HepG2 (cell line): ENCODE results near the gene B4GALT5. TPM values are rescaled to one million over a fixed set of nuclear protein-coding genes. Genes with fewer than 3 reads are reported as not detected.

Experiments
- ATAC-seq: fragments of 200-7000 bp; cut with Tn5 transposase; 3 replicates; pipeline ENCODE4 v1.9.1; 2020; ENCODE audit warnings: mild to moderate bottlenecking, moderate library complexity
- BruUV-seq: library from RNA; stranded (reverse); fragments of 400-500 nt; replicated peaks from 2 replicates; lab custom pipeline; 2021; lab: Mats Ljungman, UMichigan
- CTCF ChIA-PET: fragments of 300-600 bp; formaldehyde crosslinking; extraction: SDS; loops from one replicate; lab custom pipeline; 2021; ENCODE audit warnings: low total read pairs, inconsistent platforms, low intra/inter-chr PET ratio; lab: Yijun Ruan, JAX
- POLR2A ChIA-PET: fragments of 350-600 bp; sonication (Branson Sonifier 250); formaldehyde crosslinking; loops from one replicate; lab custom pipeline; 2020; ENCODE audit warnings: antibody characterized with exemption, inconsistent platforms; lab: Yijun Ruan, JAX
- DNase-seq: peaks from one replicate; pipeline ENCODE4 v3.0.0-alpha.2; 2015; ENCODE audit warnings: low spot score
- FAIRE-seq: peaks from 3 replicates; lab custom pipeline; 2011; peaks lifted over from hg19 to GRCh38; lab: Jason Lieb, UNC
- H2AFZ ChIP-seq: one replicate; pipeline ENCODE4 v1.6.1; 2011; ENCODE audit warnings: low read length, inconsistent platforms
- H3K27ac ChIP-seq: fragments of 300-600 bp; 3 replicates; pipeline ENCODE4 v1.8.0; 2011; ENCODE audit warnings: mixed run types, mild to moderate bottlenecking, mixed read lengths, low read length, inconsistent platforms; ENCODE audit not compliant: insufficient read depth; ENCODE audit errors: extremely low read length
- H3K27me3 ChIP-seq, 2 experiments: fragments of 200-600 bp in 1 of 2; 2 replicates in 1 of 2; 3 replicates in 1 of 2; pipeline versions ENCODE4 v1.6.0 to v1.8.0; 2011; ENCODE audit warnings: low read length in 2 of 2, mild to moderate bottlenecking in 2 of 2, moderate library complexity in 2 of 2, inconsistent platforms in 1 of 2; ENCODE audit not compliant: insufficient read depth in 2 of 2, control insufficient read depth in 1 of 2
- H3K36me3 ChIP-seq, 2 experiments: fragments of 200-600 bp in 1 of 2; replicated peaks in 1 of 2; 2 replicates in 1 of 2; 3 replicates in 1 of 2; pipeline versions ENCODE4 v1.5.1 to v1.8.0; 2011; ENCODE audit warnings: low read length in 2 of 2, inconsistent platforms in 1 of 2; ENCODE audit not compliant: insufficient read depth in 2 of 2, control insufficient read depth in 1 of 2
- H3K4me1 ChIP-seq: 2 replicates; pipeline ENCODE4 v1.5.1; 2012; ENCODE audit warnings: low read length, inconsistent platforms; ENCODE audit not compliant: insufficient read depth
- H3K4me2 ChIP-seq: 2 replicates; pipeline ENCODE4 v1.6.0; 2011; ENCODE audit warnings: low read depth, low read length, inconsistent platforms
- H3K4me3 ChIP-seq, 3 experiments: fragments of 200-600 bp in 1 of 3; sonication (generic), shearing (Covaris generic) in 1 of 3; replicated peaks in 1 of 3; 2 replicates each; pipeline ENCODE4 v1.5.1; 2011 to 2016; ENCODE audit warnings: low read length in 3 of 3, inconsistent platforms in 2 of 3, low read depth in 2 of 3, mild to moderate bottlenecking in 2 of 3, control low read depth in 1 of 3, mixed read lengths in 1 of 3; ENCODE audit not compliant: insufficient read depth in 1 of 3
- H3K79me2 ChIP-seq: one replicate; pipeline ENCODE4 v1.6.1; 2011; ENCODE audit warnings: low read length, inconsistent platforms; ENCODE audit not compliant: insufficient read depth
- H3K9ac ChIP-seq: 2 replicates; pipeline ENCODE4 v1.6.0; 2011; ENCODE audit warnings: mild to moderate bottlenecking, low read depth, low read length, inconsistent platforms; ENCODE audit not compliant: insufficient read depth
- H3K9me3 ChIP-seq: 2 replicates; pipeline ENCODE4 v1.5.1; 2012; ENCODE audit warnings: mild to moderate bottlenecking, low read length
- H4K20me1 ChIP-seq: 2 replicates; pipeline ENCODE4 v1.6.0; 2011; ENCODE audit warnings: inconsistent platforms, mild to moderate bottlenecking, low read length, moderate library complexity; ENCODE audit not compliant: insufficient read depth
- ELF1 ChIP-seq: sonication (generic); formaldehyde crosslinking; IDR thresholded peaks from 2 replicates; pipeline ENCODE4 v1.4.0; 2020; ENCODE audit warnings: missing genetic modification reagents
- FIP1L1 ChIP-seq: fragments of 200-400 bp; formaldehyde crosslinking; IDR thresholded peaks from 2 replicates; pipeline ENCODE4 v1.6.1; 2018; ENCODE audit warnings: low read depth, mild to moderate bottlenecking, low read length, moderate library complexity, borderline replicate concordance; ENCODE audit not compliant: insufficient read depth
- MAZ ChIP-seq, 2 experiments: sonication (generic) in 1 of 2; formaldehyde crosslinking in 1 of 2; IDR thresholded peaks; 2 replicates each; pipeline versions ENCODE4 v1.5.0 to v1.6.1; 2012 to 2020; ENCODE audit warnings: low read depth in 2 of 2, mild to moderate bottlenecking in 2 of 2, borderline replicate concordance in 1 of 2, improper control_type of control experiment in 1 of 2, low read length in 1 of 2, missing genetic modification reagents in 1 of 2, moderate library complexity in 1 of 2
- SAP130 ChIP-seq: IDR thresholded peaks from 2 replicates; pipeline ENCODE4 v1.6.1; 2016; ENCODE audit warnings: low read depth
- SRSF1 ChIP-seq: fragments of 200-400 bp; formaldehyde crosslinking; optimal IDR thresholded peaks from 2 replicates; pipeline ENCODE3; 2017; ENCODE audit warnings: mild to moderate bottlenecking, low read depth, low read length, moderate library complexity
- ZBTB39 ChIP-seq: sonication (generic); formaldehyde crosslinking; IDR thresholded peaks from 2 replicates; pipeline ENCODE4 v1.5.0; 2020; ENCODE audit warnings: missing genetic modification reagents
- ZNF160 ChIP-seq: sonication (generic); formaldehyde crosslinking; IDR thresholded peaks from 2 replicates; pipeline ENCODE4 v1.8.0; 2022; ENCODE audit warnings: mild to moderate bottlenecking, inconsistent platforms, missing genetic modification reagents
- ZNF225 ChIP-seq: sonication (generic); formaldehyde crosslinking; IDR thresholded peaks from 2 replicates; pipeline ENCODE4 v1.4.0; 2020; ENCODE audit warnings: mild to moderate bottlenecking, missing genetic modification reagents
- ZNF614 ChIP-seq: IDR thresholded peaks from 2 replicates; pipeline ENCODE4 v1.6.1; 2018; ENCODE audit warnings: missing biosample characterization, missing genetic modification reagents, inconsistent platforms, borderline replicate concordance
- ZNF652 ChIP-seq: IDR thresholded peaks from 2 replicates; pipeline ENCODE4 v1.6.1; 2016; ENCODE audit warnings: low read depth, borderline replicate concordance
- WGBS: methylation state at CpG from one replicate; pipeline ENCODE4 v1.1.6; 2017; ENCODE audit warnings: low lambda C conversion rate; 5-methylcytosine and 5-hydroxymethylcytosine counted together
- in situ Hi-C: cut with HindIII; loops from 2 replicates; pipeline ENCODE4 v1.10.0; 2017; ENCODE audit warnings: low pct_unique_long_range_greater_than_20kb; ENCODE audit not compliant: extremely low pct_ligation_motif_present
- intact Hi-C: fragments of 100-400 bp; cut with micrococcal nuclease; formaldehyde crosslinking; loops from one replicate; pipeline ENCODE4 v1.10.0; 2022; ENCODE audit not compliant: unreplicated experiment
- polyA plus RNA-seq, 8 experiments: library from polyadenylated mRNA; depleted of rRNA in 3 of 8; stranded (reverse) in 7 of 8; unstranded in 1 of 8; fragments of >200 nt; fragmentation: Illumina TruSeq in 4 of 8; extraction: Trizol in 4 of 8; gene quantifications; 2 replicates each; pipeline versions ENCODE4 v1.2.1 to v1.2.3, GENCODE V29; 2011 to 2016; ENCODE audit warnings: low read depth in 4 of 8, missing spikeins in 1 of 8, mixed read lengths in 1 of 8; ENCODE audit not compliant: insufficient read depth in 1 of 8
- total RNA-seq, 5 experiments: library from RNA; depleted of rRNA; stranded (reverse); fragments of >200 nt; fragmentation: Illumina TruSeq; extraction: Trizol; gene quantifications; 2 replicates each; pipeline ENCODE4 v1.2.3, GENCODE V29; 2016; ENCODE audit warnings: low read depth in 1 of 5
- TF ChIP-seq, protein P1 (sequence below): sonication (generic); formaldehyde crosslinking; IDR thresholded peaks from 2 replicates; pipeline ENCODE4 v1.8.0; 2022; ENCODE audit warnings: missing genetic modification reagents, mild to moderate bottlenecking, moderate library complexity, borderline replicate concordance
- TF ChIP-seq, protein P2 (sequence below): sonication (generic); formaldehyde crosslinking; conservative IDR thresholded peaks from 2 replicates; pipeline ENCODE4 v1.4.0; 2020; ENCODE audit warnings: mild to moderate bottlenecking, missing genetic modification reagents, moderate library complexity

B4GALT5 gene
- total and polyA plus RNA-seq, 2 of the 13 experiments (the other 11 are each of a cell fraction or from before 2014, with no cell fraction given): 27.3 to 30.9 TPM

DNA sequence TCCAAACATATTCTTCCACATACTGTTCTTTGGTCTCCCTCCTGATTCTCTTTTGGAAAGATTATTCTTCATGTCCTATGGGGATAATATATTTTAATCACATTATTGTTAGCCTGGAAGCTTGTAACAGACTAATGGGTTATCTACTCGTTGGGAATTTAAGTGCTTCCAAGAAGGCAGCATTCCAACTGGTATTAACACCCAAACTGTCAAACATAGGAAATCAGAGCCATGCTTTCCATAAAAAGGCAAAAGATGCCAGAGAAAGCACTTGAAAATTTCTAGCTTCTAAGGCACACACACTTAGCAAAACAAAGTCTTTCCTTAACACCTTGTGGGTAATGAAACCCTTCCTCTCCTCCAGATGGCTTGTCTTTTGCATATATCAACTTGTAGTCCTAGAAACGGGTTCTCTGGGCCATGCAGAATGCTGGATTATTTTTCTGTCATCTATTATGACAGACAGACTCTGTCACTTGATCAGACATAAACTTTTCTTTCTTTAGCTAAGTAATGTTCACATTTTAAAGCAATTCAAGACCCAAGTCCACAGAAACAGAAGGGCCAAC lies 41.5 kb downstream of the B4GALT5 start:
- ATAC-seq: no peak
- in situ Hi-C loops: no loop called here
- Histone ChIP-seq H3K9ac (no peak overlapping the region), H3K9me3 (no peaks in the 10 kb centered on the region), H4K20me1 (0 out of 2 replicates have a peak, but pooled peaks cover 3% of the 10 kb centered on the region), H3K27me3 (no peaks in the 10 kb centered on the region), H3K79me2 (peaks cover 89% of the 10 kb centered on the region), H2AFZ (no peak overlapping the region), H3K27ac (no peak overlapping the region), H3K4me2 (no peak overlapping the region), H3K4me3 (no peak overlapping the region), H3K36me3 (no peaks in the 10 kb centered on the region), H3K4me1 (peaks cover 82% of the 10 kb centered on the region)
- ChIA-PET CTCF (no interaction called here), POLR2A (interaction anchor here (2.0 kb wide), 1 partner anchor 19 kb away, joined by 4 read pairs; no protein-coding TSS in a partner anchor)
- 90% methylated on average over 2 of the region's 2 CpGs for WGBS
- no peak for DNase-seq
- BruUV-seq: no TSS peak
- no peak for TF ChIP-seq FIP1L1
- TF ChIP-seq, protein P1, sequence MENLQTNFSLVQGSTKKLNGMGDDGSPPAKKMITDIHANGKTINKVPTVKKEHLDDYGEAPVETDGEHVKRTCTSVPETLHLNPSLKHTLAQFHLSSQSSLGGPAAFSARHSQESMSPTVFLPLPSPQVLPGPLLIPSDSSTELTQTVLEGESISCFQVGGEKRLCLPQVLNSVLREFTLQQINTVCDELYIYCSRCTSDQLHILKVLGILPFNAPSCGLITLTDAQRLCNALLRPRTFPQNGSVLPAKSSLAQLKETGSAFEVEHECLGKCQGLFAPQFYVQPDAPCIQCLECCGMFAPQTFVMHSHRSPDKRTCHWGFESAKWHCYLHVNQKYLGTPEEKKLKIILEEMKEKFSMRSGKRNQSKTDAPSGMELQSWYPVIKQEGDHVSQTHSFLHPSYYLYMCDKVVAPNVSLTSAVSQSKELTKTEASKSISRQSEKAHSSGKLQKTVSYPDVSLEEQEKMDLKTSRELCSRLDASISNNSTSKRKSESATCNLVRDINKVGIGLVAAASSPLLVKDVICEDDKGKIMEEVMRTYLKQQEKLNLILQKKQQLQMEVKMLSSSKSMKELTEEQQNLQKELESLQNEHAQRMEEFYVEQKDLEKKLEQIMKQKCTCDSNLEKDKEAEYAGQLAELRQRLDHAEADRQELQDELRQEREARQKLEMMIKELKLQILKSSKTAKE (CRISPR knock-in tag): no peak
- no peak for TF ChIP-seq SAP130 (CRISPR knock-in tag)
- no peak for TF ChIP-seq ZBTB39 (CRISPR knock-in tag)
- TF ChIP-seq ZNF652 (CRISPR knock-in tag): no peak
- no peak for TF ChIP-seq SRSF1
- TF ChIP-seq ZNF614: no peak
- no peak for TF ChIP-seq MAZ (IDR thresholded peaks at IDR 0.05; ENCODE audit: borderline replicate concordance, low read depth, low read length)
- TF ChIP-seq MAZ (CRISPR knock-in tag; IDR thresholded peaks at IDR 0.05; ENCODE audit: low read depth): no peak
- TF ChIP-seq ELF1 (CRISPR knock-in tag): no peak
- TF ChIP-seq, protein P2, sequence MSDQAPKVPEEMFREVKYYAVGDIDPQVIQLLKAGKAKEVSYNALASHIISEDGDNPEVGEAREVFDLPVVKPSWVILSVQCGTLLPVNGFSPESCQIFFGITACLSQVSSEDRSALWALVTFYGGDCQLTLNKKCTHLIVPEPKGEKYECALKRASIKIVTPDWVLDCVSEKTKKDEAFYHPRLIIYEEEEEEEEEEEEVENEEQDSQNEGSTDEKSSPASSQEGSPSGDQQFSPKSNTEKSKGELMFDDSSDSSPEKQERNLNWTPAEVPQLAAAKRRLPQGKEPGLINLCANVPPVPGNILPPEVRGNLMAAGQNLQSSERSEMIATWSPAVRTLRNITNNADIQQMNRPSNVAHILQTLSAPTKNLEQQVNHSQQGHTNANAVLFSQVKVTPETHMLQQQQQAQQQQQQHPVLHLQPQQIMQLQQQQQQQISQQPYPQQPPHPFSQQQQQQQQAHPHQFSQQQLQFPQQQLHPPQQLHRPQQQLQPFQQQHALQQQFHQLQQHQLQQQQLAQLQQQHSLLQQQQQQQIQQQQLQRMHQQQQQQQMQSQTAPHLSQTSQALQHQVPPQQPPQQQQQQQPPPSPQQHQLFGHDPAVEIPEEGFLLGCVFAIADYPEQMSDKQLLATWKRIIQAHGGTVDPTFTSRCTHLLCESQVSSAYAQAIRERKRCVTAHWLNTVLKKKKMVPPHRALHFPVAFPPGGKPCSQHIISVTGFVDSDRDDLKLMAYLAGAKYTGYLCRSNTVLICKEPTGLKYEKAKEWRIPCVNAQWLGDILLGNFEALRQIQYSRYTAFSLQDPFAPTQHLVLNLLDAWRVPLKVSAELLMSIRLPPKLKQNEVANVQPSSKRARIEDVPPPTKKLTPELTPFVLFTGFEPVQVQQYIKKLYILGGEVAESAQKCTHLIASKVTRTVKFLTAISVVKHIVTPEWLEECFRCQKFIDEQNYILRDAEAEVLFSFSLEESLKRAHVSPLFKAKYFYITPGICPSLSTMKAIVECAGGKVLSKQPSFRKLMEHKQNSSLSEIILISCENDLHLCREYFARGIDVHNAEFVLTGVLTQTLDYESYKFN: no peak
- no peak for TF ChIP-seq ZNF225 (CRISPR knock-in tag)
- no peak for TF ChIP-seq ZNF160 (CRISPR knock-in tag)
- no peak for FAIRE-seq
- intact Hi-C loops: no loop called here
